Colon (tissue), 2 donors: ENCODE results near the gene AMMECR1.
"Not testable (repeated sequence)": the region's sequence is repeated elsewhere in the genome, so short reads cannot be mapped to it uniquely, and the experiment has no call there.

Experiments used
- FAIRE-seq: peaks from 2 replicates; lab custom pipeline; 2012; peaks lifted over from hg19 to GRCh38; lab: Jason Lieb, UNC
- donor health status: control.
- donor health status: control.

The AMMECR1 gene

DNA sequence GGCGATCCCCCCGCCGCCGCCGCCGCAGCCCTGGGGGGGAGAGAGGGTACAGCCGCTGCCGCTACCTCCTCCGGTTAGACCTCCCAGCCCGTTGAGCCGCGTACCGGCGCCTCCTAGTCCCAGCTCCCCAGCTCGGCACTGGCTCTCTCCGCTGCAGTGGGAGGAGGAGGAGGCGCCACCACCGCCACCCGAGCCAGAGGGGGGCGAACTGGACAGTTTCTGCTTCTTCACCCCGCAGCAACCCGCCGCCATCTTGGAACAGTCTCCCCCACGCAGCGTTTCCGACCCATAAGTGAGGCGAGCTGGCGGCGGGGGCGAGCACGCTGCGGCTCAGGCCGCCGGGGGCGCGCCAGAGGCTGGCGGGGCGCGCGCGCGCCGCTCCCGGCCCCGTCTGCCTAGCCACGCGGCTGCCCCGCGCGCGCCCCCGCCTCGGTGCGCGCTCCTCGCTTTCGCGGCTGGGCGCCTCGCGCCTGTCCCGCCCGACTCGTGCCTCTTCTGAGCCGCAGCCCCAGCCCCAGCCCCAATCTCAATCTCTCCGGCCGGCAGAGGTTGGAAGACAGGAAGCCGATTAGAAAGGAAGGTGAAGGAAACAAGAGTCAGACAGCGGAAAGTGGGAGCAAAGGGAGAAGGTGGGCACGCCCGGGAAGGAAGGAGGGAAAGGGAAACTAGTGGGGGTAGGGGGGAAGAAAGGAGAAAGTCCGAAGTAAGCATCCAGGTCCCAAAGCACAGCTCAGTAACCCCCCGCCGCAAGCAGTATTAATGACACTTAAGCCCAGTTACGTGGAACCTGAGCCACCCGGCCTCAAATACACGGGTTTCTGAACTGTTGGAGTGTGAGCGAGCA, at the start of gene AMMECR1:
AMMECR1 (minus strand) TSS at position 266 of the 844 bp plus-strand sequence; CDS start at position 252, 14 bp downstream.
- no peak for FAIRE-seq

- FAIRE-seq = no peak
These were observed 45.4 kb upstream of the AMMECR1 start for GRCh38 chrX:110363244-110363643.

DNA sequence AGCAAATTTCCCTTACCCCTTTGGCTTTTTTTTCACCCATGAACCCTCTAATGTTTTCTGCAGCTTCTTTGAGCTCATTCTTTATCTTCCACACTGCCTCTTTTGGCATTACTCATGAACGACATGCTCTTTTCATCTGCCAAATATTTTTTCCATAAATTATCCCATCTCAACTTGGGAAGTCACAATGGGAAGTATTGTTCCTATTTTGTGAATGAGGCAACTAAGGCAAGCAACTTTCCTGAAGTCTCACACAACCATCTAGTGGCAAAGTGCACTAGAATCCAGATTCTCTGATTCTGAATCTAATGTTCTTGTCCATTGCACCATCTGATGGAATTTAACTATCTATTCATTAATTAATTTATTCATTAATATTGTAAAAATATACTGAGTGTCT, 41.4 kb upstream of the AMMECR1 start:
- no peak for FAIRE-seq

GRCh38 chrX:110358548-110358947, 40.7 kb upstream of the AMMECR1 start, which contains the start of gene RTL9:
RTL9 (plus strand) TSS chrX:110358848; CDS start chrX:110450618, 91,770 bp downstream.
- FAIRE-seq = no peak

DNA sequence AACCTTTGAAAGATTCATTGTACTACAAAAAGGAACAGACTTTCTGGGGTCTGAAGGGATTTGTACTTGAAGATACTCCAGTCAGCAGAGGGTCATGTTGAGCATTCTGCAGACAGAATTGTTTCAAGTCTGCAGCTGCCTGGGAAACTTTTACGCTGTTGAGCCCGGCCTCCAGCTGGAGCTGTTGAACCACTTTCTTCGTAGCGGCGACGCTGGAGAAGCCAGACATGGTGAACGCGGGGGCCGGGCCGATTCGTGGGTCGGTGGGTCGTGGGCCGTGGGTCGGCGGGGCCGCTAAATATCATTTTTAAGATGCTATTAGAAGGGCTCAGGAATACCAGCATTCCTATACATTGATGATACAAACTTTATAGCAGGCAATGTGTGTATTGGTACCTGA, 28.8 kb upstream of the AMMECR1 start:
- FAIRE-seq = no peak

DNA sequence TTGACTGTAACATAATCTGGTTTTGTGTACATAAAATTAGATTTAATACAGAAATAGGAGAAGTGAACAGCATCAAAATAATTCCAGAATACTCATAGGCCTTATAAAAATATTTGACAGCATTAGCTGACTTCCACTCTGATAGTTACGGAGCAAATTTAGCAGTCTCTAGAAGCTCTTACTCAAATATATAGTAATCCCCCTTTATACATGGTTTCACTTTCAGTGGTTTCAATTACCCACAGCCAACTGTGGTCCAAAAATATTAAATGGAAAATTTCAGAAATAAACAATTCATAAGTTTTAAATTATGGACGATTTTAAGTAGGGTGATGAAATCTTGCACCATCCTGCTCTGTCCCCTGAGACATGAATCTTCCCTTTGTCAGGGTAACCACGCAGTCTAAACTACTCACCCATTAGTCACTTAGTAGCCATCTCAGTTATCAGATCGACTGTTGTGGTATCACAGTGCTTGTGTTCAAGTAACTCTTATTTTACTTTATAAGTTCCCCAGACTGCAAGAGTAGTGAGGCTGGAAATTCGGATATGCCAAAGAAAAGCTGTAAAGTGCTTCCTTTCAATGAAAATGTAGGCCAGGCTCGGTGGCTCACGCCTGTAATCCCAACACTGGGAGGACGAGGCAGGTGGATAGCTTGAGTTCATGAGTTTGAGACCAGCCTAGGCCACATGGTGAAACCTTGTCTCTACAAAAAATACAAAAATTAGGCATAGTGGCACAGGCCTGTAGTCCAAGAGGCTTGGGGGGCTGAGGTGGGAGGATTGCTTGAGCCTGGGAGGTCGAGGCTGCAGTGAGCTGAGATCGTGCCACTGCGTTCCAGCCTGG, 23.5 kb upstream of the AMMECR1 start:
- FAIRE-seq = no peak

GRCh38 chrX:110338935-110339334, 21.1 kb upstream of the AMMECR1 start:
- FAIRE-seq = no peak

DNA sequence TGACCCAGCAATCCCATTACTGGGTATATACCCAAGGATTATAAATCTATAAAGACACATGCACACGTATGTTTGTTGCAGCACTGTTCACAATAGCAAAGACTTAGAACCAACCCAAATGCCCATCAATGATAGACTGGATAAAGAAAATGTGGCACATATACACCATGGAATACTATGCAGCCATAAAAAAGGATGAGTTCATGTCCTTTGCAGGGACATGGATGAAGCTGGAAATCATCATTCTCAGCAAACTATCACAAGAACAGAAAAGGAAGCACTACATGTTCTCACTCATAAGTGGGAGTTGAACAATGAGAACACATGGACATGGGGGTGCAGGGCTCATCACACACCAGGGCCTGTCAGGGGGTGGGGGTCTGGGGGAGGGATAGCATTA, 15.6 kb upstream of the AMMECR1 start:
- not testable (repeated sequence) for FAIRE-seq

DNA sequence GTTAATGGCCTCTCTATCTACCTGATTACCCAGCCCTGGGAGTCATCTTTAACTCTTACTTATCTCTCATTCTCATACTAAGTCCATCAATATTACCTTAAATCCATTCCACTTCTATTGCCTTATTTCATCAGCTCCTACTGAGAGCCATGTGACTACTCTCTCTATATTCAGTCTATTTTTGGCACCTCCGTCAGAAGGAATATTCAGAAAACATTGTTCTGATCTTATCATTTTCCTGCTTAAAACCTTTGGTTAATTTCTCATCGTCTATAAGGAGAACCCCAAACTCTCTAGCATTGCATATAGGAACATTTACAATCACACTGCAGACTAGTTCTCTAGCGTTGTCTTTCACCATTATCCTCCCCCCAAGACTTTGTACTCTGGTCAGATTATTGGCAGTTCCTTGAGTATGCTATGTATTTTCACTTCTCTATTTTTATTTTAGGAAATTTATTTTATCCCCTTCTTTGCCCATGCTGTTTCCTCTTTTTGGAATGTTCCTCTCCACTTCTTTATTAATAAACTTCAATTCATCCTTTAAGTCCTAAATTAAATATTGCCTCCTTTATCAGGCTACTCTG, 13.7 kb upstream of the AMMECR1 start:
- no peak for FAIRE-seq

- not testable (repeated sequence) for FAIRE-seq
These were observed 10.7 kb upstream of the AMMECR1 start for GRCh38 chrX:110328613-110329012.

- no peak for FAIRE-seq
These were observed 9.5 kb upstream of the AMMECR1 start for GRCh38 chrX:110327336-110327735.

GRCh38 chrX:110326712-110327111, 8.8 kb upstream of the AMMECR1 start:
- FAIRE-seq = no peak

- no peak for FAIRE-seq
These were observed 4.7 kb upstream of the AMMECR1 start for GRCh38 chrX:110322603-110323002.

DNA sequence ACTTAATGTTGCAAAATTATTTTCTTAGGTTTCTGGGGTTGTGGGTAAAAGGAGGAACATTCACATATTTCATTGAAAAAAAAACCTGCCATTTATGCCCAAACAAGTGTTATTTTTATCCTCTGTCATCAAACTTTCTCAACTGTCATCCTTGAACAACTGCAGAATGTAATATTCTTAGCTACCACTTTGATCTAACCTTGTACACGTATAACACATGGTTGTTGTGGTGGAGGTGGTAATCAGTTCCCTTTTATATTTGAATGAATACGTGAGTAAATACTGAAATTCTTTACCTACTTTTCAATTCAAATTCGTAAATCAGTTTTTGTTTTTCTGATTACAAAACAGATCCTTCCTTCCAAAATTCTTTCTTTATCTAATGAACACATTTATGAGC, 3.8 kb upstream of the AMMECR1 start:
- peak; percentile 97 for FAIRE-seq

- peak; percentile 28 for FAIRE-seq
These were observed 3.2 kb upstream of the AMMECR1 start for GRCh38 chrX:110321081-110321480.

DNA sequence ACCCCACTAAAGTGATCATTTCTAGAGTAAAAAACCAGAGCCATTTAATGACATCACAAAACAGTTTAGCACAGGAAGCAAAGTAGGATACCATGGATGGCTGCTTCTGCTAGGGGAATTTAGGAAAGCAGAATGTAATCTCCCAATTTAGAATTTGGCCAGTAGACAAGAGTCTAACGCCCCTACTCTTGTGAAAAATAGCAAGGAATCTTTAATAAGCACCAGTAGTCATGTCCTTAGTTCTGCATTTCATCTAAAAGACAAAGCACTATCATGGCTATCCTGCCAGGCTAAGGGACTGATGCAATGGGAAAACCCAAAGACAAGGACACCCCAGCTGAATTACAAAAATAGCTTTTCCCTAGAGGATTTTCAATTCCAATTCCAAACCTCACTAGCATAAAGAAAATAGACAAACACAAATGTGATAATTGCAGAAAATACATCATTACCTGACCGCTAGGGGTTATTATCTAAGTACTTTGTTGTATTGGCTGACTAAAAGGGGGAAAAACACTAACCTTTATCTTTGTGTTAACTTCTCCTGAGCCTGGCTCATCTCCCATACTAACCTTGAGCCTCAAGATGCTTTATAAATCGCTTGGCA, 2.6 kb upstream of the AMMECR1 start:
- FAIRE-seq = no peak

- peak; percentile 60 for FAIRE-seq
These were observed 731 bp upstream of the AMMECR1 start for GRCh38 chrX:110318664-110318968.

DNA sequence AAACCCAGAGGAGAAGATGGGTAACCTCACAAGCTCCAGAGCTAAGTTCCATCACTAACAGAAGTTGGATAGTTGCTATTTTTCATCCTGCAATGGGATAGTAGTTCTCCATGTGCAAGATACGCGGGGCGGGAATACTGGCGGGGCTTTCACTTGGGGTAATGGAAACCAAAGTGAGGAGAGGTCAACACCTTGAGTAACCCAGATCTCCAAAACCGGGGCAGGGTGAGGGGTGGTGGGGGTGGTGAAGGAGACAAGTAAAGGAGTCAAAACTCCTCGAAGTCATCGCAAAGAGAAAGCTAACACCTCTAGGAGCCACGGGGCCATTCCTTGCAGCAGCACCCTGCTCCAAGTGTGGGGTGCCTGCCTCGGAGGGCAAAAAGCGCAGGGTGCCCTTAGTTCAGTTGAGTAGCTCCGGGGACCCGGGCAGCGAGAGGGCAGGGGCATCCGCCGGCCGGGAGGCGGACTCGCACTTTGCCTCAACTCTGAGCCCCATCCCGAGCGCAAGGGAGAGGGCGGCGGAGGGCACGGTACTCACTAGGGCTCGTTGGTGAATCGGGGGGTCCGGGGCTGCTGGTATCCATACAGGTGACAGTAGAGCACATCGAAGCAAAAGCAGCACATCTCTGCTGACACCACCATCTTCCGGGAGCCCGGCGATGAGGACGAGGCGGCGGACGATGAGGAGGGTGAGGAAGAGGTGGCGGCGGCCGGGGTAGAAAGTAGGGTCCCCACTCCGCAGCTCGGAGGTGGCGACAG, 645 bp downstream of the AMMECR1 start:
- FAIRE-seq = no peak

DNA sequence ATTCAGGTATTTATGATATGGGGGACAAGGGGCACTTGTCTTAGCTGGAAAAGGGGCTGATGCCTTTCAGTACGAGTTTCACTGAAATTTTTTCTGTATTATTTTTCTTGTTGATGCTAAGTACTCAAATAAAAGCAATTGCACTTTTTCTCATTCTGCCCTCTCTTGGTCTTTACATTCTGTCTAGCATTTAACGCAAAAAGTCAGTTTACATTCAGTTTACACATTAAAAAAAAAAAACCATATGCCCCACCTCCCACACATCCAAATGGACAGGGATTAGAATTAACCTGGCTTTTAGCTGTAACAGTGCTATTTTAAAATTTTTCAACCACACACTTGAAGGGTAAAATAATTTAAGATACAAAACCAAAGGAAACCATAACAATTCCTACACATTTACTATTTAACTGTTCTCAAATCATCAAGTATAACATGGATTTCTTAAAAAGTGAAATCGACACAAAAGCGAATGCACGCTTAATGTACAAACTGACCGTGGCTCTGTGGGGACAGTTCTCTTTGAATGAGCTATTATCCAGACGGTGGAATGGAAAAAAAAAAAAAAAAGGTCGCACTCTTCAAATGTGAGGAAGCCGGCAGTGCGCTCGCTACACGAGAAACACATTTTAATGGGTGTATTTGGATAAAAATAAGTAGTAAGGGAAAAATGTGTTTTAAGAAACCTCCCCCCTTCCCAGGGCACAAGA, 1.4 kb downstream of the AMMECR1 start:
- no peak for FAIRE-seq

- no peak for FAIRE-seq
These were observed 2.3 kb downstream of the AMMECR1 start for GRCh38 chrX:110315551-110315950.
